Heart left ventricle (tissue), 16 donors: ENCODE measurements around the gene IDI2. TPM values are rescaled to one million over a fixed set of nuclear protein-coding genes. Genes with fewer than 3 reads are reported as not detected.

Experiments used
- ATAC-seq, 4 donors: fragments of 200-7000 bp; cut with Tn5 transposase; one replicate each; pipeline ENCODE4 v1.9.1; 2020 to 2022; ENCODE audit warnings: moderate library complexity in 4 of 4, mild to moderate bottlenecking in 3 of 4, moderate number of reproducible peaks in 1 of 4
- DNase-seq, 5 donors: peaks; one replicate each; pipeline ENCODE4 v3.0.0-alpha.2; 2020
- H3K27ac ChIP-seq, 12 donors: fragments of 200-600 bp; sonication (generic) in 4 of 12; one replicate each; pipeline versions ENCODE4 v1.5.0 to v1.8.0; 2016 to 2022; ENCODE audit warnings: mild to moderate bottlenecking in 2 of 12
- H3K27me3 ChIP-seq, 9 donors: fragments of 200-600 bp; sonication (generic) in 2 of 9; one replicate each; pipeline versions ENCODE4 v1.5.1 to v1.8.0; 2016 to 2022; ENCODE audit warnings: mild to moderate bottlenecking in 3 of 9
- H3K36me3 ChIP-seq, 9 donors: fragments of 200-600 bp; sonication (generic) in 2 of 9; one replicate each; pipeline versions ENCODE4 v1.5.0 to v1.8.0; 2018 to 2022; ENCODE audit warnings: mild to moderate bottlenecking in 2 of 9
- H3K4me1 ChIP-seq, 12 donors: fragments of 200-600 bp; sonication (generic) in 4 of 12; one replicate each; pipeline versions ENCODE4 v1.5.0 to v1.8.0; 2016 to 2022; ENCODE audit warnings: mild to moderate bottlenecking in 3 of 12
- H3K4me3 ChIP-seq, 12 donors: fragments of 200-600 bp; sonication (generic) in 4 of 12; one replicate each; pipeline versions ENCODE4 v1.5.0 to v1.8.0; 2017 to 2022; ENCODE audit warnings: mild to moderate bottlenecking in 9 of 12, moderate library complexity in 4 of 12
- H3K9me3 ChIP-seq, 12 donors: fragments of 200-600 bp; sonication (generic) in 4 of 12; one replicate each; pipeline versions ENCODE4 v1.5.0 to v1.8.0; 2016 to 2022; ENCODE audit warnings: mild to moderate bottlenecking in 1 of 12
- CTCF ChIP-seq, 12 donors: fragments of 200-600 bp; sonication (generic) in 4 of 12; IDR thresholded peaks; one replicate each; pipeline versions ENCODE4 v1.5.0 to v1.8.0; 2018 to 2022; ENCODE audit warnings: antibody characterized with exemption in 12 of 12, mild to moderate bottlenecking in 5 of 12
- POLR2A ChIP-seq, 2 donors: fragments of 450-650 bp; IDR thresholded peaks; one replicate each; pipeline ENCODE4 v1.6.1; 2017; ENCODE audit warnings: antibody characterized with exemption in 2 of 2, mild to moderate bottlenecking in 2 of 2, moderate library complexity in 2 of 2
- WGBS, 4 donors: extraction: QIAGEN DNeasy Blood & Tissue Kit in 2 of 4; methylation state at CpG; one replicate each; pipeline versions ENCODE4 v1.1.5 to v1.1.7; 2013 to 2018; 5-methylcytosine and 5-hydroxymethylcytosine counted together
- intact Hi-C, 10 donors: fragments of 100-400 bp; cut with DNase I; formaldehyde crosslinking; loops; one replicate each; pipeline versions ENCODE4 v1.11.1 to v1.14.2; 2022
- polyA plus RNA-seq, 2 donors: library from polyadenylated mRNA; stranded (reverse); fragments of 200-250 nt; gene quantifications; one replicate each; pipeline ENCODE4 v1.2.3, GENCODE V29; 2013
- total RNA-seq, 9 donors: library from RNA; depleted of rRNA in 2 of 9; stranded (reverse); fragments of >200 nt in 2 of 9; fragmentation: NEBNext Ultra II Directional in 3 of 9; extraction: Animal tissue kit (Norgen Biotek cat#: 25700) in 3 of 9; gene quantifications; one replicate each; pipeline versions ENCODE4 v1.1.0 to v1.2.4, GENCODE V29; 2016 to 2023
- donor health status: ischemic (EF 13 %, LVEDD 7.1; RV severe dilation, severe dysfunction).
- donor health status: healthy with polysubstance abuse.
- donor health status: DM: no; HTN: yes; CAD: no.
- donor health status: DM: no; HTN: no; CAD: no.
- donor health status: ischemic (EF 25% LVEDD 6.9; RV normal size, moderate dysfunction).
- donor health status: ischemic (EF 25% LVEDD 5.7; RV mildly dilated, moderate dysfunction).
- donor health status: healthy.
- donor health status: DM: yes; HTN: yes; CAD: no.
- donor health status: ischemic (EF 35%, LVEDD 5.7; RV mildly dilated, moderate dysfunction).
- donor health status: nonischemic (EF 11% LVEDD 7.7; RV severe dilation, severe dysfunction).
- donor health status: DM: yes; HTN: yes; CAD: no.
- donor health status: PGD.
- donor health status: ischemic (EF 29% LVEDD 5.4; RV normal size, mild dysfunction).
- donor health status: nonischemic (EF 23%, LVEDD 6.1; RV moderate dilation, normal function).

IDI2 gene
- total and polyA plus RNA-seq, 11 donors: 0.18 to 0.72 (median 0.28) TPM; not detected in 4

GRCh38 chr10:1020958-1021357 lies 4.7 kb downstream of the IDI2 start:
- DNase-seq (no peak), ATAC-seq (peak in 1 of 4 donors; percentile 18)
- TF ChIP-seq POLR2A (IDR thresholded peaks at IDR 0.05) (no peak), CTCF (IDR thresholded peaks at IDR 0.05) (no peak)
- peaks cover 0 to 42% (median 40%) of the 10 kb centered on the region in 9 donors for H3K36me3 ChIP-seq
- intact Hi-C loops: no loop called here
- no peaks in the 10 kb centered on the region for H3K27me3 ChIP-seq
- H3K9me3 ChIP-seq: no peaks in the 10 kb centered on the region
- H3K4me3 ChIP-seq: no peak overlapping the region
- no peak overlapping the region for H3K27ac ChIP-seq
- 95 to 99% (median 95%) methylated on average over 8 to 9 of the region's 9 CpGs for WGBS, 4 donors
- no peaks in the 10 kb centered on the region for H3K4me1 ChIP-seq

GRCh38 chr10:1020460-1020859 lies 5.2 kb downstream of the IDI2 start:
- no peak for TF ChIP-seq POLR2A (IDR thresholded peaks at IDR 0.05)
- TF ChIP-seq CTCF (IDR thresholded peaks at IDR 0.05): no peak
- intact Hi-C loops: no loop called here
- WGBS, 4 donors: 89 to 95% (median 94%) methylated on average over 10 of the region's 10 CpGs
- Histone ChIP-seq H3K27ac (no peak overlapping the region), H3K4me1 (no peaks in the 10 kb centered on the region), H3K27me3 (no peaks in the 10 kb centered on the region), H3K9me3 (no peaks in the 10 kb centered on the region), H3K4me3 (no peak overlapping the region), H3K36me3 (peaks cover 0 to 46% (median 44%) of the 10 kb centered on the region in 9 donors)
- no peak for ATAC-seq
- DNase-seq: no peak

- TF ChIP-seq POLR2A (IDR thresholded peaks at IDR 0.05): no peak
- no peak for TF ChIP-seq CTCF (IDR thresholded peaks at IDR 0.05)
- no peak overlapping the region for H3K27ac ChIP-seq
- no peaks in the 10 kb centered on the region for H3K9me3 ChIP-seq
- 92 to 94% (median 93%) methylated on average over 10 of the region's 10 CpGs for WGBS, 4 donors
- no peaks in the 10 kb centered on the region for H3K27me3 ChIP-seq
- no peaks in the 10 kb centered on the region for H3K4me1 ChIP-seq
- no peak for DNase-seq
- H3K36me3 ChIP-seq: peaks cover 0 to 55% (median 52%) of the 10 kb centered on the region in 9 donors
- intact Hi-C loops: no loop called here
- no peak overlapping the region for H3K4me3 ChIP-seq
- no peak for ATAC-seq
Observed at GRCh38 chr10:1019362-1019761, 6.3 kb downstream of the IDI2 start.

- Histone ChIP-seq H3K4me3 (no peak overlapping the region), H3K27me3 (no peaks in the 10 kb centered on the region), H3K36me3 (peaks cover 2 to 91% (median 89%) of the 10 kb centered on the region in 9 donors), H3K27ac (no peak overlapping the region), H3K4me1 (no peaks in the 10 kb centered on the region), H3K9me3 (no peaks in the 10 kb centered on the region)
- TF ChIP-seq POLR2A (IDR thresholded peaks at IDR 0.05) (no peak), CTCF (IDR thresholded peaks at IDR 0.05) (no peak)
- intact Hi-C loops: no loop called here
- ATAC-seq (no peak), DNase-seq (no peak)
- 94 to 97% (median 96%) methylated on average over 10 to 11 of the region's 11 CpGs for WGBS, 4 donors
Observed at GRCh38 chr10:1015688-1016087, 10.0 kb downstream of the IDI2 start.
